Sigmoid colon (tissue), 7 donors: ENCODE data around the gene ATP9A. TPM values are rescaled to one million over a fixed set of nuclear protein-coding genes. Genes with fewer than 3 reads are reported as not detected.

Experiments used
- DNase-seq: peaks from one replicate; pipeline ENCODE4 v3.0.0-alpha.2; 2019
- H3K27ac ChIP-seq, 4 donors: fragments of 200-600 bp; sonication (generic); one replicate each; pipeline ENCODE4 v1.5.1; 2016 to 2019; ENCODE audit warnings: mild to moderate bottlenecking in 1 of 4
- H3K27me3 ChIP-seq, 3 donors: fragments of 200-600 bp; sonication (generic); one replicate each; pipeline ENCODE4 v1.5.1; 2019; ENCODE audit warnings: mild to moderate bottlenecking in 1 of 3
- H3K36me3 ChIP-seq, 4 donors: fragments of 200-600 bp; sonication (generic); one replicate each; pipeline ENCODE4 v1.5.1; 2016 to 2019
- H3K4me1 ChIP-seq, 4 donors: fragments of 200-600 bp; sonication (generic); one replicate each; pipeline ENCODE4 v1.5.1; 2017 to 2019
- H3K4me3 ChIP-seq, 4 donors: fragments of 200-600 bp; sonication (generic); one replicate each; pipeline ENCODE4 v1.5.1; 2017 to 2019; ENCODE audit warnings: mild to moderate bottlenecking in 2 of 4, moderate library complexity in 1 of 4
- H3K9me3 ChIP-seq, 4 donors: fragments of 200-600 bp in 3 of 4; sonication (generic) in 3 of 4; one replicate each; pipeline versions ENCODE4 v1.5.1 to v1.6.1; 2013 to 2019
- CTCF ChIP-seq, 4 experiments: fragments of 450-650 bp in 3 of 4; fragments of 200-600 bp in 1 of 4; IDR thresholded peaks; one replicate each; pipeline ENCODE4 v1.5.1; 2016 to 2019; ENCODE audit warnings: antibody characterized with exemption in 4 of 4, mild to moderate bottlenecking in 3 of 4, moderate library complexity in 2 of 4
- EP300 ChIP-seq, 4 donors: sonication (generic); formaldehyde crosslinking; IDR thresholded peaks; one replicate each; pipeline ENCODE4 v1.6.1; 2017; ENCODE audit warnings: antibody characterized with exemption in 4 of 4
- POLR2A ChIP-seq, 2 donors: fragments of 450-650 bp; IDR thresholded peaks; one replicate each; pipeline ENCODE4 v1.6.1; 2016; ENCODE audit warnings: antibody characterized with exemption in 2 of 2, mild to moderate bottlenecking in 2 of 2, moderate library complexity in 2 of 2
- POLR2AphosphoS5 ChIP-seq, 4 donors: sonication (generic); formaldehyde crosslinking; IDR thresholded peaks; one replicate each; pipeline ENCODE4 v1.6.1; 2017; ENCODE audit warnings: antibody characterized with exemption in 4 of 4
- WGBS, 2 donors: extraction: QIAGEN DNeasy Blood & Tissue Kit; methylation state at CpG; one replicate each; pipeline ENCODE4 v1.1.7; 2013; 5-methylcytosine and 5-hydroxymethylcytosine counted together
- intact Hi-C: fragments of 100-400 bp; cut with DNase I; formaldehyde crosslinking; loops from one replicate; pipeline ENCODE4 v1.15.1; 2023
- polyA plus RNA-seq, 3 donors: library from polyadenylated mRNA; stranded (reverse); fragments of 200-250 nt; gene quantifications; one replicate each; pipeline ENCODE4 v1.2.3, GENCODE V29; 2013
- total RNA-seq, 4 donors: library from RNA; depleted of rRNA; stranded (reverse); fragments of >200 nt; gene quantifications; one replicate each; pipeline ENCODE4 v1.1.0, GENCODE V29; 2016
- donor health status: healthy with polysubstance abuse.
- donor health status: Bipolar disorder and iron deficiency.
- donor health status: healthy.

Gene ATP9A
- total and polyA plus RNA-seq, 7 donors = 4.2 to 34.8 (median 31.0) TPM

GRCh38 chr20:51680067-51680749 lies 88.0 kb downstream of the ATP9A start:
- H3K4me3 ChIP-seq = no peak overlapping the region
- 87 to 88% methylated on average over 10 of the region's 10 CpGs for WGBS, 2 donors

GRCh38 chr20:51679254-51679921 lies 88.8 kb downstream of the ATP9A start:
- Histone ChIP-seq H3K4me1 (peaks cover 0 to 6% (median 0%) of the 10 kb centered on the region in 4 donors), H3K9me3 (no peaks in the 10 kb centered on the region), H3K27ac (no peak overlapping the region), H3K4me3 (no peak overlapping the region), H3K36me3 (peaks cover 0 to 23% (median under 1%) of the 10 kb centered on the region in 4 donors), H3K27me3 (no peaks in the 10 kb centered on the region)
- TF ChIP-seq POLR2AphosphoS5 (IDR thresholded peaks at IDR 0.05) (no peak), EP300 (IDR thresholded peaks at IDR 0.05) (no peak), POLR2A (IDR thresholded peaks at IDR 0.05) (no peak), CTCF (IDR thresholded peaks at IDR 0.05) (no peak)
- intact Hi-C loops = no loop called here
- DNase-seq = no peak
- 89 to 90% methylated on average over 13 of the region's 13 CpGs for WGBS, 2 donors

More at GRCh38 chr20:51680067-51680749, 88.0 kb downstream of the ATP9A start:
- no peak for DNase-seq
- no peak overlapping the region for H3K27ac ChIP-seq
- H3K4me1 ChIP-seq = peaks cover 0 to 6% (median 0%) of the 10 kb centered on the region in 4 donors
- peaks cover 0 to 15% (median 0%) of the 10 kb centered on the region in 4 donors for H3K36me3 ChIP-seq
- H3K9me3 ChIP-seq = no peaks in the 10 kb centered on the region
- H3K27me3 ChIP-seq = no peaks in the 10 kb centered on the region
- intact Hi-C loops = no loop called here
- TF ChIP-seq POLR2AphosphoS5 (IDR thresholded peaks at IDR 0.05) (no peak), POLR2A (IDR thresholded peaks at IDR 0.05) (no peak), CTCF (IDR thresholded peaks at IDR 0.05) (no peak), EP300 (IDR thresholded peaks at IDR 0.05) (no peak)

- peaks cover 0 to 31% (median 9%) of the 10 kb centered on the region in 4 donors for H3K36me3 ChIP-seq
- no peak overlapping the region for H3K4me3 ChIP-seq
- intact Hi-C loops = no loop called here
- peaks cover 0 to 6% (median 0%) of the 10 kb centered on the region in 4 donors for H3K4me1 ChIP-seq
- H3K27me3 ChIP-seq = no peaks in the 10 kb centered on the region
- H3K9me3 ChIP-seq = no peaks in the 10 kb centered on the region
- DNase-seq = no peak
- WGBS, 2 donors = 80 to 82% methylated on average over 16 of the region's 16 CpGs
- H3K27ac ChIP-seq = no peak overlapping the region
- TF ChIP-seq EP300 (IDR thresholded peaks at IDR 0.05) = no peak
- TF ChIP-seq POLR2AphosphoS5 (IDR thresholded peaks at IDR 0.05) = no peak
- TF ChIP-seq CTCF (IDR thresholded peaks at IDR 0.05) = no peak
- TF ChIP-seq POLR2A (IDR thresholded peaks at IDR 0.05) = no peak
Observed at GRCh38 chr20:51678026-51678697, 90.0 kb downstream of the ATP9A start.

- peaks cover 6 to 67% (median 13%) of the 10 kb centered on the region in 4 donors for H3K36me3 ChIP-seq
- no peak overlapping the region for H3K27ac ChIP-seq
- intact Hi-C loops = no loop called here
- H3K27me3 ChIP-seq = no peaks in the 10 kb centered on the region
- H3K4me3 ChIP-seq = no peak overlapping the region
- TF ChIP-seq CTCF (IDR thresholded peaks at IDR 0.05) (no peak), POLR2A (IDR thresholded peaks at IDR 0.05) (no peak), EP300 (IDR thresholded peaks at IDR 0.05) (no peak), POLR2AphosphoS5 (IDR thresholded peaks at IDR 0.05) (no peak)
- H3K9me3 ChIP-seq = no peaks in the 10 kb centered on the region
- H3K4me1 ChIP-seq = no peaks in the 10 kb centered on the region
- WGBS, 2 donors = 72 to 83% methylated on average over 7 of the region's 7 CpGs
- no peak for DNase-seq
Observed at GRCh38 chr20:51668947-51669346, 99.2 kb downstream of the ATP9A start.
